GM10248 (cell line): Measurements from ENCODE around the gene TMPRSS6.

Experiments used
- CTCF ChIA-PET: fragments of 300-600 bp; sonication (Branson Sonifier 250); formaldehyde crosslinking; extraction: SDS; loops from one replicate; lab custom pipeline; 2021; ENCODE audit warnings: antibody characterized with exemption; lab: Yijun Ruan, JAX
- POLR2A ChIA-PET: fragments of 350-650 bp; sonication (Branson Sonifier 250); formaldehyde crosslinking; extraction: SDS; loops from one replicate; lab custom pipeline; 2020; ENCODE audit warnings: antibody characterized with exemption; lab: Yijun Ruan, JAX
- DNase-seq: peaks from one replicate; pipeline ENCODE4 v3.0.0; 2012; ENCODE audit errors: extremely low spot score
- CTCF ChIP-seq: IDR thresholded peaks from 2 replicates; pipeline ENCODE4 v1.5.1; 2012; ENCODE audit warnings: mild to moderate bottlenecking, low read depth; ENCODE audit errors: extremely low read depth, missing control alignments, control extremely low read depth

The TMPRSS6 gene

GRCh38 chr22:37056246-37056645 lies 53.3 kb downstream of the TMPRSS6 start:
- POLR2A ChIA-PET = no interaction called here
- no peak for TF ChIP-seq CTCF
- DNase-seq = no peak
- CTCF ChIA-PET = interaction anchor here (1.6 to 3.5 kb wide), 2 partner anchors 11 to 204 kb away, joined by 3 to 34 read pairs; no protein-coding TSS in a partner anchor

- TF ChIP-seq CTCF = no peak
- CTCF ChIA-PET = interaction anchor here (0.8 to 3.5 kb wide), 8 partner anchors 10 to 205 kb away, joined by 3 to 34 read pairs (median 4); no protein-coding TSS in a partner anchor
- POLR2A ChIA-PET = no interaction called here
- no peak for DNase-seq
These were observed 54.7 kb downstream of the TMPRSS6 start for GRCh38 chr22:37054600-37055365.

- ChIA-PET POLR2A (no interaction called here), CTCF (interaction anchor here (1.0 to 3.5 kb wide), 7 partner anchors 9 to 205 kb away, joined by 3 to 34 read pairs (median 4); no protein-coding TSS in a partner anchor)
- TF ChIP-seq CTCF = no peak
- no peak for DNase-seq
These were observed 55.5 kb downstream of the TMPRSS6 start for GRCh38 chr22:37054056-37054395.

DNA sequence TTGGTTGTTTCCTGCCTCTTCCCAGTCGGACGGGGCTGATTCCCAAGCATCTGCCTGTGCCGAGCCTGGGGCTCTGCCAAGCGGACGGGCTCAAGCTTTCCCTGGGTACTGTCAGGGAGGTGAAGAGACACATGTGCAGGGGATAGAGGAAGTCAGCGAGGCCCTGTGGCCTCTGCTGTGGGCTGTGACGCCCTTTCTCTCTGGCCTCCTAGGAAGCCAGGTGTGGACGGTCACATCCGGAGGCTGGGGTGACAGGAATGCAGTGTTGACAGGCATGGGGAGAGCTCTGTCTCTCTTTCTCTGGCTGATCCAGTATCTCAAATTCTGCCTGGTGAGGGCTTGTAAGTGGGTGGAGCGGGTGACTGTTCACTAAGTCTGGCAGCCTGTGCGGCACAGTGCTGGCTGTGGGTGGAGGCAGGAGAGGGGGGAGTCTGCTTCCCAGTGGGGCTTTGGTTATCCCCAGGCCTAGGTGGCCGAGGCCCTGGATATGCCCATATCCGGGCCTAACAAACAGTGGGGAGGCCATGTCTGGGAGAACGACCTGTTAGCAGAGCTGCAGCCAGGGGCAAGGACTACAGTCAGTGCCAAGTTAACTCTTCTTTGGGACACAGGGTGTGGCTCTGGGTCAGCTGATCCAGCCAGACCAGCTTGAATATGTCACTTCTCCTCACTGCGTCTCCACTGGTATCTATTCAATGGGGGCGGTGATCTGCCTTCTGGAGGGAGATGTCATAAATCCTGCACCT lies 56.0 kb downstream of the TMPRSS6 start:
- ChIA-PET POLR2A (no interaction called here), CTCF (interaction anchor here (1.1 to 3.5 kb wide), 3 partner anchors 9 to 206 kb away, joined by 3 to 34 read pairs (median 5); no protein-coding TSS in a partner anchor)
- no peak for DNase-seq

DNA sequence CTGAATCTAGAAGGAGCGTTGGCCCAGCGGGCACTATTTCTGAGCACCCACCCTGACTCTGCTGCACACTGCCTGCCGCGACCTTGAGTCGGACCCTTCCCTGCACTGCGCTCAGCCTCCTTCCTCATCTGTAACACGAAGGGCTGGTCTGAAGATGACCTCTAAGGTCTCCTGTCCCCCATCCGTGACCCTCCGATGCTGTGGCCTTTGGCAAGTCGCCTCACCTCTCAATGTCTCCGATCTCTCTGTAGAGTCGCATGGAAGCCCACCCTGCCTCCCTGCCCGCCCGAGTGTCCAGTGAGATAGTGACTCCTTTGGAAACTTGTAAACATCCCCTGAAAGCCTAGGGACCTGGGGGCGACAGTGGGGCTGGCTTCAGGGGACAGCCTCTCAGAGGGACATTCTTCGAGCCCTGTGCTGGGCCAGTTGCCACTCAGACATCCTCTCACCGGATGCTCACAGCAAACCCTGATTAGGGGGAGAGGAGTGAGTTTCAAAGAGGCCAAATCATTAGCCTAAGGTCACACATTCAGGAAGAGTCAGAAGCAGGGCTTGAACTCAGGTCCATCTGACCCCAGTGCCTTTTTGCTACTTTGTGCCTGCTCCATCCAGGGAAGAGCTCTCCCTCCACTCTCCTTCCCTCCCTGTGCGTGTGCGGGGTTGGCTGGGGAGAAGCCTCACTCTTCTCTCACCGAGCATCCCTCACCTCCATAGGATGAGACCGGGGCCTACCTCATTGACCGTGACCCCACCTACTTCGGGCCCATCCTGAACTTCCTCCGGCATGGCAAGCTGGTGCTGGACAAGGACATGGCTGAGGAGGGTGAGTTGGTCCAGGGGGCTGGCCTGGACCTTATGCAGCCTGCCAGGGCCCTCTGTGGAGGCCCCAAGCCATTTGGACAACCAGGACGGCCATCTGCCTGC lies 56.9 kb downstream of the TMPRSS6 start:
- DNase-seq = no peak
- no peak for TF ChIP-seq CTCF
- ChIA-PET POLR2A (no interaction called here), CTCF (interaction anchor here (2.1 to 3.5 kb wide), 3 partner anchors 8 to 147 kb away, joined by 5 to 34 read pairs (median 8); no protein-coding TSS in a partner anchor)

More for the DNA sequence above, 56.0 kb downstream of the TMPRSS6 start:
- TF ChIP-seq CTCF = no peak
